Measurements from ENCODE around the gene STK36. TPM values are rescaled to one million over a fixed set of nuclear protein-coding genes. Genes with fewer than 3 reads are reported as not detected.
A peak's percentile ranks its signal among the peaks of the same experiment; 100 is the strongest.

The STK36 gene
- total RNA-seq, 2 experiments from 2014 or later: 15.9 to 19.0 TPM

GRCh38 chr2:218644721-218645120, 27.2 kb upstream of the STK36 start:
- POLR2A ChIA-PET: no interaction called here
- H3K4me1 Mint-ChIP-seq (ENCODE audit: low read depth): peaks cover 9% of the 10 kb centered on the region
- CTCF ChIA-PET: interaction anchor here (0.9 kb wide), 1 partner anchor 13 kb away, joined by 3 read pairs; no protein-coding TSS in a partner anchor
- no peak for DNase-seq
- no peaks in the 10 kb centered on the region for H3K27me3 Mint-ChIP-seq
- intact Hi-C loops (cut with micrococcal nuclease): loop anchor here (5.0 kb wide), 1 partner anchor 352 kb away; the partner anchor contains the start of gene TMBIM1
- no peak overlapping the region for H3K4me3 Mint-ChIP-seq
- H3K27ac Mint-ChIP-seq: peak overlapping the region; percentile 15
- no peaks in the 10 kb centered on the region for H3K9me3 Mint-ChIP-seq
- peaks cover 43% of the 10 kb centered on the region for H3K36me3 Mint-ChIP-seq

GRCh38 chr2:218645126-218645525, 26.8 kb upstream of the STK36 start:
- DNase-seq: no peak
- Mint-ChIP-seq H3K9me3 (no peaks in the 10 kb centered on the region), H3K27me3 (no peaks in the 10 kb centered on the region), H3K27ac (no peak overlapping the region), H3K36me3 (peaks cover 47% of the 10 kb centered on the region), H3K4me1 (ENCODE audit: low read depth) (peaks cover 9% of the 10 kb centered on the region), H3K4me3 (no peak overlapping the region)
- ChIA-PET POLR2A (no interaction called here), CTCF (no interaction called here)
- intact Hi-C loops (cut with micrococcal nuclease): loop anchor here (5.0 kb wide), 1 partner anchor 353 kb away; the partner anchor contains the start of gene TMBIM1

- intact Hi-C loops (cut with micrococcal nuclease): loop anchor here (1.0 to 5.0 kb wide), 3 partner anchors 242 to 375 kb away; partner anchors contain the start of gene TMBIM1
- H3K27me3 Mint-ChIP-seq: no peaks in the 10 kb centered on the region
Measured at GRCh38 chr2:218648088-218648786, 23.6 kb upstream of the STK36 start.

GRCh38 chr2:218648787-218649100, 23.1 kb upstream of the STK36 start:
- intact Hi-C loops (cut with micrococcal nuclease): loop anchor here (1.0 to 5.0 kb wide), 3 partner anchors 242 to 376 kb away; partner anchors contain the start of gene TMBIM1
- POLR2A ChIA-PET: interaction anchor here (0.7 kb wide), 1 partner anchor 241 kb away, joined by 3 read pairs; no protein-coding TSS in a partner anchor
- H3K27me3 Mint-ChIP-seq: no peaks in the 10 kb centered on the region

More at GRCh38 chr2:218648088-218648786, 23.6 kb upstream of the STK36 start:
- POLR2A ChIA-PET: interaction anchor here (0.7 kb wide), 1 partner anchor 240 kb away, joined by 3 read pairs; no protein-coding TSS in a partner anchor
- CTCF ChIA-PET: interaction anchor here (0.5 to 4.8 kb wide), 19 partner anchors 9 to 346 kb away, joined by 3 to 38 read pairs (median 3); partner anchors contain the start of genes BCS1L, PLCD4 and ZNF142
- H3K4me3 Mint-ChIP-seq: no peak overlapping the region
- DNase-seq: peak; percentile 66
- peaks cover 58% of the 10 kb centered on the region for H3K36me3 Mint-ChIP-seq
- H3K9me3 Mint-ChIP-seq: no peaks in the 10 kb centered on the region
- peaks cover 9% of the 10 kb centered on the region for H3K4me1 Mint-ChIP-seq (ENCODE audit: low read depth)
- H3K27ac Mint-ChIP-seq: no peak overlapping the region

GRCh38 chr2:218655751-218656150, 16.1 kb upstream of the STK36 start:
- Mint-ChIP-seq H3K27me3 (no peaks in the 10 kb centered on the region), H3K36me3 (peaks cover 44% of the 10 kb centered on the region), H3K27ac (no peak overlapping the region), H3K4me1 (ENCODE audit: low read depth) (peaks cover 26% of the 10 kb centered on the region), H3K9me3 (no peaks in the 10 kb centered on the region), H3K4me3 (no peak overlapping the region)
- ChIA-PET POLR2A (no interaction called here), CTCF (no interaction called here)
- no peak for DNase-seq
- intact Hi-C loops (cut with micrococcal nuclease): loop anchor here (10.0 kb wide), 1 partner anchor 599 kb away; the partner anchor contains the start of genes TUBA4A and TUBA4B

More at GRCh38 chr2:218648787-218649100, 23.1 kb upstream of the STK36 start:
- no peak overlapping the region for H3K4me3 Mint-ChIP-seq
- peaks cover 60% of the 10 kb centered on the region for H3K36me3 Mint-ChIP-seq
- H3K4me1 Mint-ChIP-seq (ENCODE audit: low read depth): peaks cover 9% of the 10 kb centered on the region
- no peak for DNase-seq
- no peak overlapping the region for H3K27ac Mint-ChIP-seq
- no peaks in the 10 kb centered on the region for H3K9me3 Mint-ChIP-seq
- CTCF ChIA-PET: interaction anchor here (0.9 to 4.8 kb wide), 8 partner anchors 9 to 243 kb away, joined by 3 to 38 read pairs (median 4); partner anchors contain the start of genes BCS1L, PLCD4 and ZNF142

GRCh38 chr2:218658671-218659257, 13.1 kb upstream of the STK36 start:
- intact Hi-C loops (cut with micrococcal nuclease): loop anchor here (1.0 to 10.0 kb wide), 9 partner anchors 13 to 621 kb away; partner anchors contain the start of genes CNOT9, DNAJB2, TTLL4 and TUBA4A
- Mint-ChIP-seq H3K27ac (peak overlapping the region; percentile 80), H3K9me3 (no peaks in the 10 kb centered on the region), H3K4me1 (ENCODE audit: low read depth) (peaks cover 26% of the 10 kb centered on the region), H3K36me3 (peaks cover 42% of the 10 kb centered on the region), H3K4me3 (peak overlapping the region; percentile 93), H3K27me3 (no peaks in the 10 kb centered on the region)
- ChIA-PET CTCF (interaction anchor here (0.6 to 3.4 kb wide), 17 partner anchors 10 to 259 kb away, joined by 3 to 39 read pairs (median 4); partner anchors contain the start of genes CTDSP1, RNF25, STK36 and TTLL4), POLR2A (interaction anchor here (0.7 to 4.0 kb wide), 10 partner anchors 8 to 389 kb away, joined by 3 to 50 read pairs (median 4); partner anchors contain the start of genes AAMP, PNKD, RNF25 and STK36)
- peak; percentile 58 for DNase-seq

GRCh38 chr2:218659258-218659987, 12.5 kb upstream of the STK36 start, which contains the start of the genes BCS1L and ZNF142:
BCS1L (plus strand) TSS chr2:218659683; CDS start chr2:218660988, 1,305 bp downstream.
ZNF142 (minus strand) TSS chr2:218659623; CDS start chr2:218656429, 3,194 bp downstream.
- Mint-ChIP-seq H3K9me3 (no peaks in the 10 kb centered on the region), H3K4me1 (ENCODE audit: low read depth) (peaks cover 26% of the 10 kb centered on the region), H3K4me3 (peak within 1 kb of the TSS; percentile 93), H3K27ac (peak within 1 kb of the TSS; percentile 80), H3K36me3 (peaks cover 43% of the 10 kb centered on the region), H3K27me3 (no peaks in the 10 kb centered on the region)
- DNase-seq: peak; percentile 98
- ChIA-PET CTCF (interaction anchor here (0.7 to 3.4 kb wide), 20 partner anchors 10 to 495 kb away, joined by 3 to 39 read pairs (median 4); partner anchors contain the start of genes CTDSP1, RNF25, STK36 and TTLL4), POLR2A (interaction anchor here (0.7 to 4.0 kb wide), 13 partner anchors 9 to 389 kb away, joined by 3 to 50 read pairs (median 4); partner anchors contain the start of genes AAMP, PNKD, RNF25 and STK36)
- intact Hi-C loops (cut with micrococcal nuclease): loop anchor here (1.0 to 10.0 kb wide), 9 partner anchors 12 to 620 kb away; partner anchors contain the start of genes CNOT9, DNAJB2, TTLL4 and TUBA4A

GRCh38 chr2:218659988-218660358, 11.9 kb upstream of the STK36 start:
- no peak for DNase-seq
- Mint-ChIP-seq H3K27me3 (no peaks in the 10 kb centered on the region), H3K9me3 (no peaks in the 10 kb centered on the region), H3K27ac (peak overlapping the region; percentile 80), H3K4me3 (peak overlapping the region; percentile 93), H3K36me3 (peaks cover 48% of the 10 kb centered on the region), H3K4me1 (ENCODE audit: low read depth) (peaks cover 26% of the 10 kb centered on the region)
- CTCF ChIA-PET: interaction anchor here (0.7 to 3.4 kb wide), 15 partner anchors 10 to 495 kb away, joined by 3 to 39 read pairs (median 5); partner anchors contain the start of genes RNF25, STK36 and TTLL4
- intact Hi-C loops (cut with micrococcal nuclease): loop anchor here (1.0 to 10.0 kb wide), 9 partner anchors 11 to 619 kb away; partner anchors contain the start of genes CNOT9, DNAJB2, TTLL4 and TUBA4A
- POLR2A ChIA-PET: interaction anchor here (0.5 to 4.0 kb wide), 10 partner anchors 9 to 298 kb away, joined by 3 to 50 read pairs (median 4); partner anchors contain the start of genes RNF25, STK36 and TTLL4

GRCh38 chr2:218662377-218662776, 9.5 kb upstream of the STK36 start:
- POLR2A ChIA-PET: no interaction called here
- H3K27ac Mint-ChIP-seq: no peak overlapping the region
- CTCF ChIA-PET: interaction anchor here (0.7 to 1.6 kb wide), 5 partner anchors 10 to 491 kb away, joined by 3 to 6 read pairs (median 4); partner anchors contain the start of genes RNF25 and STK36
- no peak overlapping the region for H3K4me3 Mint-ChIP-seq
- H3K9me3 Mint-ChIP-seq: no peaks in the 10 kb centered on the region
- H3K4me1 Mint-ChIP-seq (ENCODE audit: low read depth): peaks cover 21% of the 10 kb centered on the region
- H3K36me3 Mint-ChIP-seq: peaks cover 46% of the 10 kb centered on the region
- intact Hi-C loops (cut with micrococcal nuclease): no loop called here
- H3K27me3 Mint-ChIP-seq: no peaks in the 10 kb centered on the region
- no peak for DNase-seq

- Mint-ChIP-seq H3K36me3 (peaks cover 42% of the 10 kb centered on the region), H3K4me1 (ENCODE audit: low read depth) (peaks cover 18% of the 10 kb centered on the region)
- CTCF ChIA-PET: interaction anchor here (1.0 kb wide), 1 partner anchor 65 kb away, joined by 3 read pairs; no protein-coding TSS in a partner anchor
Measured at GRCh38 chr2:218662827-218663226, 9.1 kb upstream of the STK36 start.

GRCh38 chr2:218663901-218664300, 8.0 kb upstream of the STK36 start:
- Mint-ChIP-seq H3K4me3 (no peak overlapping the region), H3K9me3 (no peaks in the 10 kb centered on the region), H3K27ac (no peak overlapping the region), H3K27me3 (no peaks in the 10 kb centered on the region), H3K36me3 (peaks cover 36% of the 10 kb centered on the region), H3K4me1 (ENCODE audit: low read depth) (peaks cover 10% of the 10 kb centered on the region)
- POLR2A ChIA-PET: no interaction called here
- CTCF ChIA-PET: no interaction called here
- intact Hi-C loops (cut with micrococcal nuclease): no loop called here
- DNase-seq: no peak

More at GRCh38 chr2:218662827-218663226, 9.1 kb upstream of the STK36 start:
- no peaks in the 10 kb centered on the region for H3K27me3 Mint-ChIP-seq
- H3K4me3 Mint-ChIP-seq: no peak overlapping the region
- H3K27ac Mint-ChIP-seq: no peak overlapping the region
- POLR2A ChIA-PET: no interaction called here
- no peaks in the 10 kb centered on the region for H3K9me3 Mint-ChIP-seq
- no peak for DNase-seq
- intact Hi-C loops (cut with micrococcal nuclease): no loop called here
